Prostate gland (tissue), 2 donors: ENCODE results near the gene KRTAP20-4.

Experiments
- POLR2AphosphoS5 ChIP-seq: sonication (generic); formaldehyde crosslinking; IDR thresholded peaks from one replicate; pipeline ENCODE4 v1.6.1; 2017; ENCODE audit warnings: antibody characterized with exemption
- TF ChIP-seq, protein P1 (sequence below), 4 experiments: fragments of 200-600 bp in 2 of 4; fragments of 450-650 bp in 2 of 4; sonication (generic) in 2 of 4; IDR thresholded peaks; 1 replicate in 3 of 4; 2 replicates in 1 of 4; pipeline ENCODE4 v1.5.1; 2016 to 2019; ENCODE audit warnings: antibody characterized with exemption in 4 of 4, mild to moderate bottlenecking in 2 of 4, moderate library complexity in 2 of 4

DNA sequence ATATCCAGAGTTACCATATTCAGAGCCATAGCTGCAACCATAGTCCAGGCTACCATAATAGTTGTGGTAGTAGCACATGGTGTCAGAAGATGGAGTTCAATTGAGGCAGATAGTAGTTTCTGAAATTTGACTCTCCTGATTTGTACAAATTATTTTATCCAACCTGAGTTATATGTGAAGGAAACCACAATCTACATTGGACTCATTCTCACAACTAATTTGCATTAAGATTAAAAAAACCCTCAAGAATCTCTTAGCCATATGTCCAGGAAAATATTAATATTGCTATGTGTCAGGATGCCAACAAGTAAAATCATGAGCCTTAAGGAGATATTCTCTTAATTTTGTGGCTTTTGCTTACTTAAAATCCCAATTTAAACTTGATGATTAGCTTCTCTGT, 30.1 kb upstream of the KRTAP20-4 start, which contains the start of gene KRTAP22-2:
- TF ChIP-seq, protein P1, sequence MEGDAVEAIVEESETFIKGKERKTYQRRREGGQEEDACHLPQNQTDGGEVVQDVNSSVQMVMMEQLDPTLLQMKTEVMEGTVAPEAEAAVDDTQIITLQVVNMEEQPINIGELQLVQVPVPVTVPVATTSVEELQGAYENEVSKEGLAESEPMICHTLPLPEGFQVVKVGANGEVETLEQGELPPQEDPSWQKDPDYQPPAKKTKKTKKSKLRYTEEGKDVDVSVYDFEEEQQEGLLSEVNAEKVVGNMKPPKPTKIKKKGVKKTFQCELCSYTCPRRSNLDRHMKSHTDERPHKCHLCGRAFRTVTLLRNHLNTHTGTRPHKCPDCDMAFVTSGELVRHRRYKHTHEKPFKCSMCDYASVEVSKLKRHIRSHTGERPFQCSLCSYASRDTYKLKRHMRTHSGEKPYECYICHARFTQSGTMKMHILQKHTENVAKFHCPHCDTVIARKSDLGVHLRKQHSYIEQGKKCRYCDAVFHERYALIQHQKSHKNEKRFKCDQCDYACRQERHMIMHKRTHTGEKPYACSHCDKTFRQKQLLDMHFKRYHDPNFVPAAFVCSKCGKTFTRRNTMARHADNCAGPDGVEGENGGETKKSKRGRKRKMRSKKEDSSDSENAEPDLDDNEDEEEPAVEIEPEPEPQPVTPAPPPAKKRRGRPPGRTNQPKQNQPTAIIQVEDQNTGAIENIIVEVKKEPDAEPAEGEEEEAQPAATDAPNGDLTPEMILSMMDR (IDR thresholded peaks at IDR 0.05), result no peak
- TF ChIP-seq POLR2AphosphoS5, result no peak
